ENCODE results near the gene MOK.
"Not testable (repeated sequence)": the region's sequence is repeated elsewhere in the genome, so short reads cannot be mapped to it uniquely, and the experiment has no call there.

Gene MOK

GRCh38 chr14:102314242-102315011 is 9.5 kb upstream of the MOK start:
- Histone ChIP-seq H3K4me1 (ENCODE audit: control insufficient read depth, insufficient read depth, low read length, poor library complexity, severe bottlenecking) (peaks cover 8% of the 10 kb centered on the region), H3K4me3 (ENCODE audit: extremely low read depth, insufficient read depth, low read length, poor library complexity, severe bottlenecking) (peak overlapping the region; percentile 40), H3K36me3 (ENCODE audit: control insufficient read depth, insufficient read depth, low read length) (no peaks in the 10 kb centered on the region), H3K27ac (ENCODE audit: low read depth, low read length, severe bottlenecking) (no peak overlapping the region), H3K9me3 (ENCODE audit: control insufficient read depth, low read length) (no peaks in the 10 kb centered on the region)
- WGBS, 2 experiments (ENCODE audit: insufficient coverage in 2 of 2): 11 to 14% methylated on average over 41 to 45 of the region's 52 CpGs

DNA sequence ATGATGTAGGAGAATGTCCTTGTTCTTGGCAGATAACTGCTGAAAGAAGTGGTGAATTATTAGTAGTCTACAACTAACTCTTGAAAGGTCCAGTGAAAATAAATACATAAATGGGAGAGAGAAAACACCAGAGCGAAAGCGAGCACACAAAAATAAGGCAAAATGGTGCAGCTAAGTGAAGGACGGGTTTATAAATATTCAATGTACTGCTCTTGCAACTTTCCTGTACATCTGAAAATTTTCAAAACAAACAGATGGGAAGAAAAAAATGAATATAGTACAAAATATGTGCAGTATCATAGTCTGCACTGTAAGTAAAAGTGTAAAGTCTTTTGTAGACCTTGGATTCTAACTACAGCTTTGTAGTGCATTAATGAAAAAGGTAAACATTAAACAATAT is 1.3 kb downstream of the MOK start:
- H3K36me3 ChIP-seq (ENCODE audit: control insufficient read depth, insufficient read depth, low read length): no peaks in the 10 kb centered on the region
- no peak overlapping the region for H3K4me3 ChIP-seq (ENCODE audit: extremely low read depth, insufficient read depth, low read length, poor library complexity, severe bottlenecking)
- no peak overlapping the region for H3K27ac ChIP-seq (ENCODE audit: low read depth, low read length, severe bottlenecking)
- no peaks in the 10 kb centered on the region for H3K9me3 ChIP-seq (ENCODE audit: control insufficient read depth, low read length)
- no peaks in the 10 kb centered on the region for H3K4me1 ChIP-seq (ENCODE audit: control insufficient read depth, insufficient read depth, low read length, poor library complexity, severe bottlenecking)
- WGBS, 2 experiments (ENCODE audit: insufficient coverage in 2 of 2): 100% methylated on average over 2 of the region's 3 CpGs; no CpG with 5 or more reads in 1 of the 2 experiments

- not testable (repeated sequence) for H3K36me3 ChIP-seq (ENCODE audit: control insufficient read depth, insufficient read depth, low read length); H3K27ac ChIP-seq (ENCODE audit: low read depth, low read length, severe bottlenecking); H3K4me3 ChIP-seq (ENCODE audit: extremely low read depth, insufficient read depth, low read length, poor library complexity, severe bottlenecking); H3K4me1 ChIP-seq (ENCODE audit: control insufficient read depth, insufficient read depth, low read length, poor library complexity, severe bottlenecking); H3K9me3 ChIP-seq (ENCODE audit: control insufficient read depth, low read length)
- WGBS, 2 experiments (ENCODE audit: insufficient coverage in 2 of 2): 90 to 97% methylated on average over 9 to 11 of the region's 12 CpGs
Measured at GRCh38 chr14:102298303-102299070, 6.5 kb downstream of the MOK start.

DNA sequence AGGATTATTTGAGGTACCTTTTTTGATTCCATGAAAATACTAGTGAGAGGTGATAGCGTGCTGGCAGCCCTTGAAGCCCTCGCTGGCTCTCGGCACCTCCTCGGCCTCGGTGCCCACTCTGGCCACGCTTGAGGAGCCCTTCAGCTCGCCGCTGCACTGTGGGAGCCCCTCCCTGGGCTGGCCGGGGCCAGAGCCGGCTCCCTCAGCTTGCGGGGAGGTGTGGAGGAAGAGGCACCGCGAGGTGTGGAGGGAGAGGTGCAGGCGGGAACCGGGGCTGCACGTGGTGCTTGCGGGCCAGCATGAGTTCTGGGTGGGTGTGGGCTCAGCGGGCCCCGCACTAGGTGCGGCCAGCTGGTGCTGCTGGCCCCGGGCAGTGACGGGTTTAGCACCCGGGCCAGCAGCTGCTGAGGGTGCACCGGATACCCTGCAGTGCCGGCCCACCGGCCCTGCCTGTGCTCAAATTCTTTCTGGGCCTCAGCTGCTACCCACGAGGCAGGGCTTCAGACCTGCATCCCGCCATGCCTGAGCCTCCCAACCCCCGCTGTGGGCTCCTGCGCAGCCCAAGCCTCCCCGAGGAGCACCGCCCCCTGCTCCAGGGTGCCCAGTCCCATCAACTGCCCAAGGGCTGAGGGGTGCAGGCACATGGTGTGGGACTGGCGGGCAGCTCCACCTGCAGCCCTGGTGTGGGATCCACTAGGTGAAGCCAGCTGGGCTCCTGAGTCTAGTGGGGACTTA is 7.4 kb downstream of the MOK start:
- no peaks in the 10 kb centered on the region for H3K4me1 ChIP-seq (ENCODE audit: control insufficient read depth, insufficient read depth, low read length, poor library complexity, severe bottlenecking)
- H3K4me3 ChIP-seq (ENCODE audit: extremely low read depth, insufficient read depth, low read length, poor library complexity, severe bottlenecking): no peak overlapping the region
- 90 to 93% methylated on average over 15 to 32 of the region's 33 CpGs for WGBS, 2 experiments (ENCODE audit: insufficient coverage in 2 of 2)
- no peaks in the 10 kb centered on the region for H3K36me3 ChIP-seq (ENCODE audit: control insufficient read depth, insufficient read depth, low read length)
- H3K9me3 ChIP-seq (ENCODE audit: control insufficient read depth, low read length): no peaks in the 10 kb centered on the region
- H3K27ac ChIP-seq (ENCODE audit: low read depth, low read length, severe bottlenecking): no peak overlapping the region

DNA sequence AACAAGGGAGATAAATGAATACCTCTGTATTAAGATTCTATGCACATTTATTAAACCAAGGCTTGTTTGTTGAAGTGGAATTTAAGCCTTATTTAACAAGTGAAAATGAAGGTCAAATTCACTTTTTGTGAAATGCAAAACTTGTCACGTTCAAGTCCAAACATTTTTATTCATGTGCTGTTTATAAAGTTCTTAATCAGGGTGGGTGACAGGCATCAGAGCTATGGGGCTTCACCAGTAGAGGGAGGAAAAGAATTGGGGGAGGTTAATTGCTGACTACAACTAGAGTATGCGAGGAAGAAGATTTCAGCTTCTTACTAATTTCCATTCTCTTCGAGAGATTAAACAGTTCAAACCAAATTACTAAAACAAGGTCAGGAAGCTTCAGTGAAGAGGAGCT is 9.7 kb downstream of the MOK start:
- Histone ChIP-seq H3K27ac (ENCODE audit: low read depth, low read length, severe bottlenecking) (no peak overlapping the region), H3K9me3 (ENCODE audit: control insufficient read depth, low read length) (no peaks in the 10 kb centered on the region), H3K4me3 (ENCODE audit: extremely low read depth, insufficient read depth, low read length, poor library complexity, severe bottlenecking) (no peak overlapping the region), H3K4me1 (ENCODE audit: control insufficient read depth, insufficient read depth, low read length, poor library complexity, severe bottlenecking) (no peaks in the 10 kb centered on the region), H3K36me3 (ENCODE audit: control insufficient read depth, insufficient read depth, low read length) (no peaks in the 10 kb centered on the region)
- WGBS, 2 experiments (ENCODE audit: insufficient coverage in 2 of 2): 60% methylated on average over 1 of the region's 3 CpGs; no CpG with 5 or more reads in 1 of the 2 experiments

GRCh38 chr14:102293781-102294180 is 11.2 kb downstream of the MOK start:
- H3K27ac ChIP-seq (ENCODE audit: low read depth, low read length, severe bottlenecking): no peak overlapping the region
- H3K4me1 ChIP-seq (ENCODE audit: control insufficient read depth, insufficient read depth, low read length, poor library complexity, severe bottlenecking): no peaks in the 10 kb centered on the region
- H3K36me3 ChIP-seq (ENCODE audit: control insufficient read depth, insufficient read depth, low read length): no peaks in the 10 kb centered on the region
- H3K9me3 ChIP-seq (ENCODE audit: control insufficient read depth, low read length): no peaks in the 10 kb centered on the region
- 69 to 100% methylated on average over 2 to 4 of the region's 6 CpGs for WGBS, 2 experiments (ENCODE audit: insufficient coverage in 2 of 2)
- no peak overlapping the region for H3K4me3 ChIP-seq (ENCODE audit: extremely low read depth, insufficient read depth, low read length, poor library complexity, severe bottlenecking)

DNA sequence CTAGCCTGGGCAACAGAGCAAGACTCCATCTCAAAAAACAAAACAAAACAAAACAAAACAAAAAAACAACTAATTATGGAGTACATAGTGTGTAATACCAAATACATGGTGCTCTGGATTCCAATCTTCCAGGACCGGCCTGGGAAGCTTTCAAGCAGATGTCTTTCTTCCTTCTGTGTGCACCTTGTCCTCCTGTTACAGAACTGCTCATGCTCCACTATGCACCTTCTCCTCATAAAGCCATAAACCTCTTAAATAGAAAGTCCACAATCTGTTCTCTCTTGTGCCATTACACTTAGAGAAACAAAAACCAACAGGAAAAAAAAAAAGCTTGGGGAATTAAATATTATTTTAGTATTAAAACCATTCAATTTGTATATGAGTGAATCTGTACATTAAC is 12.5 kb downstream of the MOK start:
- Histone ChIP-seq H3K4me1 (ENCODE audit: control insufficient read depth, insufficient read depth, low read length, poor library complexity, severe bottlenecking) (no peaks in the 10 kb centered on the region), H3K4me3 (ENCODE audit: extremely low read depth, insufficient read depth, low read length, poor library complexity, severe bottlenecking) (no peak overlapping the region), H3K9me3 (ENCODE audit: control insufficient read depth, low read length) (no peaks in the 10 kb centered on the region), H3K36me3 (ENCODE audit: control insufficient read depth, insufficient read depth, low read length) (no peaks in the 10 kb centered on the region), H3K27ac (ENCODE audit: low read depth, low read length, severe bottlenecking) (no peak overlapping the region)
- 100% methylated on average over 1 of the region's 1 CpG; no CpG with 5 or more reads in 1 of the 2 experiments for WGBS, 2 experiments (ENCODE audit: insufficient coverage in 2 of 2)

GRCh38 chr14:102288139-102288538 is 16.8 kb downstream of the MOK start:
- 100% methylated on average over 1 of the region's 2 CpGs; no CpG with 5 or more reads in 1 of the 2 experiments for whole genome bisulfite sequencing, 2 experiments (ENCODE audit: insufficient coverage in 2 of 2)
- H3K4me3 ChIP-seq (ENCODE audit: extremely low read depth, insufficient read depth, low read length, poor library complexity, severe bottlenecking): no peak overlapping the region
- no peaks in the 10 kb centered on the region for H3K4me1 ChIP-seq (ENCODE audit: control insufficient read depth, insufficient read depth, low read length, poor library complexity, severe bottlenecking)
- H3K36me3 ChIP-seq (ENCODE audit: control insufficient read depth, insufficient read depth, low read length): no peaks in the 10 kb centered on the region
- no peak overlapping the region for H3K27ac ChIP-seq (ENCODE audit: low read depth, low read length, severe bottlenecking)
- H3K9me3 ChIP-seq (ENCODE audit: control insufficient read depth, low read length): no peaks in the 10 kb centered on the region

GRCh38 chr14:102285106-102285505 is 19.9 kb downstream of the MOK start:
- WGBS, 2 experiments (ENCODE audit: insufficient coverage in 2 of 2): 100% methylated on average over 1 to 2 of the region's 2 CpGs
- Histone ChIP-seq H3K36me3 (ENCODE audit: control insufficient read depth, insufficient read depth, low read length) (no peaks in the 10 kb centered on the region), H3K4me3 (ENCODE audit: extremely low read depth, insufficient read depth, low read length, poor library complexity, severe bottlenecking) (no peak overlapping the region)

DNA sequence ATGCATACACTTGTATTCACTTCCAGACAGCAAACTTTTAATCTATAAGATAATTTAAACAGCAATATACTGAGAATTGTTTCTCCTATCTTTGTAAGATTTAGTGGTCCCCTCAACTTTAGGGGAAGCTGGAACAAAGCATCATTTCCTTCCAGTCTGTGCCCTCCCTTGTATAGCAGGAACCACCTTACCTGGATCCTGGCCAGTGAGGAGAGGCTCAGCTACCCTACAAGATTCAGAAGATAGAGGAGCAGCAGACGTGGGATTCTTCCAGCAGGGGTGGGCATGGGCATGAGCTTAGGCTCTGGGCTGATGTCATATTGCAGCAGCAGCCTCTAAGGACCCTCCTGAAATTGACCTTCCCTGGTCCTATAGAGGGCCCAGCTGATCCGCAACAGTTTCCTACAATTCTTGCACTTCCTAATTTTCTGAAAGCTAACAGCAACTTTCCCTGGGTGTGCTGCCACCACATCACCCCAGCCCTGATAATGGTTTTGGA is 21.3 kb downstream of the MOK start:
- Histone ChIP-seq H3K4me3 (ENCODE audit: extremely low read depth, insufficient read depth, low read length, poor library complexity, severe bottlenecking) (no peak overlapping the region), H3K36me3 (ENCODE audit: control insufficient read depth, insufficient read depth, low read length) (no peaks in the 10 kb centered on the region), H3K27ac (ENCODE audit: low read depth, low read length, severe bottlenecking) (no peak overlapping the region), H3K9me3 (ENCODE audit: control insufficient read depth, low read length) (no peaks in the 10 kb centered on the region), H3K4me1 (ENCODE audit: control insufficient read depth, insufficient read depth, low read length, poor library complexity, severe bottlenecking) (peaks cover 21% of the 10 kb centered on the region)
- 95 to 100% methylated on average over 1 to 2 of the region's 2 CpGs for WGBS, 2 experiments (ENCODE audit: insufficient coverage in 2 of 2)

More at GRCh38 chr14:102285106-102285505, 19.9 kb downstream of the MOK start:
- peaks cover 8% of the 10 kb centered on the region for H3K4me1 ChIP-seq (ENCODE audit: control insufficient read depth, insufficient read depth, low read length, poor library complexity, severe bottlenecking)
- no peaks in the 10 kb centered on the region for H3K9me3 ChIP-seq (ENCODE audit: control insufficient read depth, low read length)
- no peak overlapping the region for H3K27ac ChIP-seq (ENCODE audit: low read depth, low read length, severe bottlenecking)

Data from mesodermal cell (in vitro differentiated cells).